Measurements from ENCODE around the gene LDHAL6B. TPM values are rescaled to one million over a fixed set of nuclear protein-coding genes. Genes with fewer than 3 reads are reported as not detected.

Gene LDHAL6B
- total RNA-seq, 1 donor from 2014 or later: not detected

GRCh38 chr15:59237119-59237855, 30.6 kb downstream of the LDHAL6B start:
- Histone ChIP-seq H3K36me3 (no peaks in the 10 kb centered on the region), H3K4me3 (no peak overlapping the region), H3K9me3 (no peaks in the 10 kb centered on the region), H3K27ac (no peak overlapping the region), H3K4me1 (peaks cover 6% of the 10 kb centered on the region), H3K27me3 (no peaks in the 10 kb centered on the region)
- intact Hi-C loops (cut with DNase I): no loop called here
- peak; percentile 55 for ATAC-seq
- no peak for DNase-seq
- TF ChIP-seq, protein P1, sequence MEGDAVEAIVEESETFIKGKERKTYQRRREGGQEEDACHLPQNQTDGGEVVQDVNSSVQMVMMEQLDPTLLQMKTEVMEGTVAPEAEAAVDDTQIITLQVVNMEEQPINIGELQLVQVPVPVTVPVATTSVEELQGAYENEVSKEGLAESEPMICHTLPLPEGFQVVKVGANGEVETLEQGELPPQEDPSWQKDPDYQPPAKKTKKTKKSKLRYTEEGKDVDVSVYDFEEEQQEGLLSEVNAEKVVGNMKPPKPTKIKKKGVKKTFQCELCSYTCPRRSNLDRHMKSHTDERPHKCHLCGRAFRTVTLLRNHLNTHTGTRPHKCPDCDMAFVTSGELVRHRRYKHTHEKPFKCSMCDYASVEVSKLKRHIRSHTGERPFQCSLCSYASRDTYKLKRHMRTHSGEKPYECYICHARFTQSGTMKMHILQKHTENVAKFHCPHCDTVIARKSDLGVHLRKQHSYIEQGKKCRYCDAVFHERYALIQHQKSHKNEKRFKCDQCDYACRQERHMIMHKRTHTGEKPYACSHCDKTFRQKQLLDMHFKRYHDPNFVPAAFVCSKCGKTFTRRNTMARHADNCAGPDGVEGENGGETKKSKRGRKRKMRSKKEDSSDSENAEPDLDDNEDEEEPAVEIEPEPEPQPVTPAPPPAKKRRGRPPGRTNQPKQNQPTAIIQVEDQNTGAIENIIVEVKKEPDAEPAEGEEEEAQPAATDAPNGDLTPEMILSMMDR (IDR thresholded peaks at IDR 0.05): no peak

GRCh38 chr15:59237924-59238331, 31.3 kb downstream of the LDHAL6B start:
- TF ChIP-seq, protein P1 (IDR thresholded peaks at IDR 0.05): no peak
- Histone ChIP-seq H3K4me1 (peaks cover 2% of the 10 kb centered on the region), H3K36me3 (no peaks in the 10 kb centered on the region), H3K4me3 (no peak overlapping the region), H3K9me3 (no peaks in the 10 kb centered on the region), H3K27ac (no peak overlapping the region), H3K27me3 (no peaks in the 10 kb centered on the region)
- intact Hi-C loops (cut with DNase I): no loop called here
- DNase-seq (no peak), ATAC-seq (peak; percentile 17)

DNA sequence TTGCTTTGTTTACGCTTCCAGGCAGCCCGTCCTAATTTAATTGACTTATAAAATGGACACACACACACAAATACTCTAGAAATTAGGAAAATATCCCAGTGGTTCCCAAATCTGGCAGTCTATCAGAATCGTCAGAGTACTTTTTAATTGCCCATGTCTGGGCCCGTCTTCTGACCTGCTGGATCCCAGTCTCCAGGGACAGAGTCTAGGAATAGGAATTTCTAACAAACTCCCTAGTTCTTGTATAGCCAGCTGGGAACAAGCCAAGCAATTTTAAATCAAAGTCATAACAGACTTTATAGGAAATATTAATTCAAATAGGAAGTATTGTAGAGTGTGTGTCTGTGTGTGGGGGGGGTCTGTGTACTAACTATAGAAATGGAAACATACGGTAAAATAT, 33.4 kb downstream of the LDHAL6B start:
- Histone ChIP-seq H3K4me1 (no peaks in the 10 kb centered on the region), H3K27me3 (no peaks in the 10 kb centered on the region), H3K9me3 (no peaks in the 10 kb centered on the region), H3K4me3 (no peak overlapping the region), H3K36me3 (no peaks in the 10 kb centered on the region), H3K27ac (no peak overlapping the region)
- TF ChIP-seq, protein P1 (IDR thresholded peaks at IDR 0.05): no peak
- no peak for ATAC-seq
- intact Hi-C loops (cut with DNase I): no loop called here
- no peak for DNase-seq

GRCh38 chr15:59242649-59243048, 36.0 kb downstream of the LDHAL6B start:
- TF ChIP-seq, protein P1 (IDR thresholded peaks at IDR 0.05): no peak
- Histone ChIP-seq H3K4me3 (no peak overlapping the region), H3K27ac (no peak overlapping the region), H3K36me3 (no peaks in the 10 kb centered on the region), H3K9me3 (no peaks in the 10 kb centered on the region), H3K27me3 (no peaks in the 10 kb centered on the region), H3K4me1 (no peaks in the 10 kb centered on the region)
- ATAC-seq (no peak), DNase-seq (no peak)
- intact Hi-C loops (cut with DNase I): no loop called here

DNA sequence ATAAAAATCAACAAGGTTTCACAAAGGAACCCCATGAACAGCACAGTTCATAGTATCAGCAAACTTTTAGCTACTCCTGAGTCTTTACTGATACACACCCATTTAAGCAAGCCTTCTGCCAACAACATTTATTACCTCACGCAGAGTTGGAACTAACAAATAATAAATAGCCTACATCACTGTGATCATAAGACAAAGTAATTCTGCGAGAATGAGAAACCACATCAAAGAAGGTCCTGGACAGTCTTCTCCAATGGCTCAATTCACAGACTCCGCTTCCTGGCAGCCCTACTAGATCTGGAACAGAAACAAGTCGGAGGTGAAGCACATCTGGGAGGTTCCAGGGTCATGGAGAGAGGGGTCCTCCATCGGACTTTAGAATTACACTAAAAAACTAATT, 37.0 kb downstream of the LDHAL6B start:
- ATAC-seq (no peak), DNase-seq (no peak)
- intact Hi-C loops (cut with DNase I): no loop called here
- Histone ChIP-seq H3K27me3 (no peaks in the 10 kb centered on the region), H3K9me3 (no peaks in the 10 kb centered on the region), H3K27ac (no peak overlapping the region), H3K4me1 (no peaks in the 10 kb centered on the region), H3K4me3 (no peak overlapping the region), H3K36me3 (no peaks in the 10 kb centered on the region)
- TF ChIP-seq, protein P1 (IDR thresholded peaks at IDR 0.05): no peak

Measured in upper lobe of right lung (tissue), 1 donor.